Activated effector memory CD4-positive, alpha-beta T cell treated with anti-CD3 and anti-CD28 coated beads, Interleukin-2, amount 50 U/mL, for 16 hours (primary cell): ENCODE data around the gene PCDHB6.
"Not testable (repeated sequence)": the region's sequence is repeated elsewhere in the genome, so short reads cannot be mapped to it uniquely, and the experiment has no call there.

Source experiments
- DNase-seq: peaks from one replicate; pipeline ENCODE4 v3.0.0-alpha.2; 2020

Gene PCDHB6

GRCh38 chr5:141172381-141173204 is 22.7 kb downstream of the PCDHB6 start, which contains the start of gene PCDHB7:
PCDHB7 (plus strand) TSS chr5:141172644; CDS start chr5:141172836, 192 bp downstream.
- no peak for DNase-seq

- DNase-seq: not testable (repeated sequence)
Measured at GRCh38 chr5:141174291-141175104, 24.6 kb downstream of the PCDHB6 start.

DNA sequence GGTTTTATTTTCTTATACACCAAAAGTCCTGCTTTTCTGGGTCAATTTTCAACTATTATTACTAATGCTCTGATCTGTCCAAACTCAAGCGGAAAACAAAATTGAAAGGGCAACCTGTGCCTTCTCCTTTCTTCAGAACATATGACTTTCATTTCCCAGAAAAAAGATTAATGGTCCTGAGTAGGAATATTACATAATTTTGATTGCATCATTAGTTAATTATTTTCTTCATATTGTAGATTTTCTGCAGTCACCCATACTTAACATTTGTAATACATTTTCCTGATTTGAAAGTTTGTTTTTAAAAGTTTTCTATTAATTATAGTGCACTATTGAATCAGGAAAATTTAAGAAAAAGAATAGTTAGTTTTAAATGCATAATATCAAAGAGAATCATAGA is 26.1 kb downstream of the PCDHB6 start:
- no peak for DNase-seq

- DNase-seq: not testable (repeated sequence)
Measured at GRCh38 chr5:141177577-141178191, 27.8 kb downstream of the PCDHB6 start, which contains the start of gene PCDHB8. PCDHB8 (plus strand) TSS chr5:141177790; CDS start chr5:141178035, 245 bp downstream.

GRCh38 chr5:141179371-141179770 is 29.5 kb downstream of the PCDHB6 start:
- not testable (repeated sequence) for DNase-seq

DNA sequence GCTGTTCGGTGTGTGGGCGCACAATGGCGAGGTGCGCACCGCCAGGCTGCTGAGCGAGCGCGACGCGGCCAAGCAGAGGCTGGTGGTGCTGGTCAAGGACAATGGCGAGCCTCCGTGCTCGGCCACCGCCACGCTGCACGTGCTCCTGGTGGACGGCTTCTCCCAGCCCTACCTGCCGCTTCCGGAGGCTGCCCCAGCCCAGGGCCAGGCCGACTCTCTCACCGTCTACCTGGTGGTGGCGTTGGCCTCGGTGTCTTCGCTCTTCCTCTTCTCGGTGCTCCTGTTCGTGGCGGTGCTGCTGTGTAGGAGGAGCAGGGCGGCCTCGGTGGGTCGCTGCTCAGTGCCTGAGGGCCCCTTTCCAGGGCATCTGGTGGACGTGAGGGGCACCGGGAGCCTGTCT is 30.0 kb downstream of the PCDHB6 start:
- DNase-seq: not testable (repeated sequence)

DNA sequence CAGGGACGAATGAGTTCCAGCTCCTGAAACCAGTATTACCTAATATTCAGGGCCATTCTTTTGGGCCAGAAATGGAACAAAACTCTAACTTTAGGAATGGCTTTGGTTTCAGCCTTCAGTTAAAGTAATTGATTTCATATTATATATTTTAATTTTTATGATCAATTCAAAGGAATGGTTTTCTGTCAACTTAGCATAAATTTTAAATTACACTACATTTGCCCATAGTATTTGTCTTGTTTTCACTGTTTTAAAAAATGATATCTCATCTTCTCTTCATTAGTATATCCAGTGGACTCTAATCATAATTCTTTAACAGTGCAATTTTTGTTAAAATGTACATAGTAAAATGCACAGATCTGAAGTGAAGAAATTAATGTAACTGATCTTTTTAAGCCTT is 30.5 kb downstream of the PCDHB6 start:
- no peak for DNase-seq

- DNase-seq: no peak
Measured at GRCh38 chr5:141182248-141182647, 32.4 kb downstream of the PCDHB6 start, which contains the start of gene PCDHB16. PCDHB16 (plus strand) TSS chr5:141182387; CDS start chr5:141182560, 173 bp downstream.

DNA sequence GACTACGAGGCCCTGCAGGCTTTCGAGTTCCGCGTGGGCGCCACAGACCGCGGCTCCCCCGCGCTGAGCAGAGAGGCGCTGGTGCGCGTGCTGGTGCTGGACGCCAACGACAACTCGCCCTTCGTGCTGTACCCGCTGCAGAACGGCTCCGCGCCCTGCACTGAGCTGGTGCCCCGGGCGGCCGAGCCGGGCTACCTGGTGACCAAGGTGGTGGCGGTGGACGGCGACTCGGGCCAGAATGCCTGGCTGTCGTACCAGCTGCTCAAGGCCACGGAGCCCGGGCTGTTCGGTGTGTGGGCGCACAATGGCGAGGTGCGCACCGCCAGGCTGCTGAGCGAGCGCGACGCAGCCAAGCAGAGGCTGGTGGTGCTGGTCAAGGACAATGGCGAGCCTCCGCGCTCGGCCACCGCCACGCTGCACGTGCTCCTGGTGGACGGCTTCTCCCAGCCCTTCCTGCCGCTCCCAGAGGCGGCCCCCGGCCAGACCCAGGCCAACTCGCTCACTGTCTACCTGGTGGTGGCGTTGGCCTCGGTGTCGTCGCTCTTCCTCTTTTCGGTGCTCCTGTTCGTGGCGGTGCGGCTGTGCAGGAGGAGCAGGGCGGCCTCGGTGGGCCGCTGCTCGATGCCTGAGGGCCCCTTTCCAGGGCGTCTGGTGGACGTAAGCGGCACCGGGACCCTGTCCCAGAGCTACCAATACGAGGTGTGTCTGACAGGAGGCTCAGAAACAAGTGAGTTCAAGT is 34.4 kb downstream of the PCDHB6 start:
- DNase-seq: not testable (repeated sequence)

- DNase-seq: peak; percentile 77
Measured at GRCh38 chr5:141186897-141187512, 37.1 kb downstream of the PCDHB6 start, which contains the start of gene PCDHB9. PCDHB9 (plus strand) TSS chr5:141187161; CDS start chr5:141187319, 158 bp downstream.

DNA sequence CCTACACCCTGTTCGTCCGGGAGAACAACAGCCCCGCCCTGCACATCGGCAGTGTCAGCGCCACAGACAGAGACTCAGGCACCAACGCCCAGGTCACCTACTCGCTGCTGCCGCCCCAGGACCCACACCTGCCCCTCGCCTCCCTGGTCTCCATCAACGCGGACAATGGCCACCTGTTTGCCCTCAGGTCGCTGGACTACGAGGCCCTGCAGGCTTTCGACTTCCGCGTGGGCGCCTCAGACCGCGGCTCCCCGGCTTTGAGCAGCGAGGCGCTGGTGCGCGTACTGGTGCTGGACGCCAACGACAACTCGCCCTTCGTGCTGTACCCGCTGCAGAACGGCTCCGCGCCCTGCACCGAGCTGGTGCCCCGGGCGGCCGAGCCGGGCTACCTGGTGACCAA is 38.8 kb downstream of the PCDHB6 start:
- not testable (repeated sequence) for DNase-seq

- DNase-seq: not testable (repeated sequence)
Measured at GRCh38 chr5:141189131-141189530, 39.3 kb downstream of the PCDHB6 start.

GRCh38 chr5:141192110-141192725 is 42.4 kb downstream of the PCDHB6 start, which contains the start of gene PCDHB10:
PCDHB10 (plus strand) TSS chr5:141192353; CDS start chr5:141192553, 200 bp downstream.
- peak; percentile 72 for DNase-seq

- not testable (repeated sequence) for DNase-seq
Measured at GRCh38 chr5:141194332-141194731, 44.5 kb downstream of the PCDHB6 start.

DNA sequence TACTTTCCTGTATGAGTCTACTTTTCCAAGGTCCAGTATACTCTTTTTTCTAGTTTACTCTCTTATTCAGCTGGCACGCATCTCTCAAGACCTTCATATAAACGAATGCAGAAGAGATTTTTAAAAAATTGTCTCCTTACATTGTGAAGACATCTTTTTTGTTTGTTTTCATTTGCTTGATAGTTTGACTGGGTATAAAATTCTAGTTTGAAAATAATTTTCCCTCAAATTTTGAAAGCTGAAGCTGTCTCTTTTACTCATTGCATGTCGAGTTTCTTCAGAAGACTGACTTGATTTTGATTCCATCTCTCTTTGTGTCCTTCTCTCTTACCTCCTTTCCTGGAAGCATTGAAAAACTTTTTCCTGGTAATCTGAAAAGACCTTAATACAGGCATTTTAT is 46.5 kb downstream of the PCDHB6 start:
- no peak for DNase-seq

- no peak for DNase-seq
Measured at GRCh38 chr5:141199359-141200235, 49.7 kb downstream of the PCDHB6 start, which contains the start of gene PCDHB11. PCDHB11 (plus strand) TSS chr5:141199627; CDS start chr5:141199775, 148 bp downstream.

DNA sequence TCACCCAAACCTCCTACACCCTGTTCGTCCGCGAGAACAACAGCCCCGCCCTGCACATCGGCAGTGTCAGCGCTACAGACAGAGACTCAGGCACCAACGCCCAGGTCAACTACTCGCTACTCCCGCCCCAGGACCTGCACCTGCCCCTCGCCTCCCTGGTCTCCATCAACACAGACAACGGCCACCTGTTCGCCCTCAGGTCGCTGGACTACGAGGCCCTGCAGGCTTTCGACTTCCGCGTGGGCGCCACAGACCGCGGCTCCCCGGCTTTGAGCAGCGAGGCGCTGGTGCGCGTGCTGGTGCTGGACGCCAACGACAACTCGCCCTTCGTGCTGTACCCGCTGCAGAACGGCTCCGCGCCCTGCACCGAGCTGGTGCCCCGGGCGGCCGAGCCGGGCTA is 51.3 kb downstream of the PCDHB6 start:
- DNase-seq: not testable (repeated sequence)

GRCh38 chr5:141201646-141202045 is 51.8 kb downstream of the PCDHB6 start:
- DNase-seq: not testable (repeated sequence)
